GM12864 (cell line): ENCODE data around the gene PAM.

Experiments
- DNase-seq: peaks from one replicate; pipeline ENCODE4 v3.0.0-alpha.2; 2011; ENCODE audit warnings: low read depth
- H3K4me3 ChIP-seq: 2 replicates; pipeline ENCODE4 v1.5.1; 2011; ENCODE audit warnings: mild to moderate bottlenecking, low read depth, low read length, control low read depth
- CTCF ChIP-seq: IDR thresholded peaks from 2 replicates; pipeline ENCODE4 v1.5.1; 2011; ENCODE audit warnings: low read depth, mild to moderate bottlenecking, moderate library complexity, low read length, control low read depth, inconsistent platforms; ENCODE audit errors: missing control alignments

The PAM gene

GRCh38 chr5:102850503-102850902 lies 95.4 kb downstream of the PAM start:
- TF ChIP-seq CTCF, result no peak
- no peak overlapping the region for H3K4me3 ChIP-seq
- DNase-seq, result no peak

GRCh38 chr5:102853680-102854079 lies 98.6 kb downstream of the PAM start:
- H3K4me3 ChIP-seq, result no peak overlapping the region
- DNase-seq, result no peak
- no peak for TF ChIP-seq CTCF

- DNase-seq, result no peak
- no peak overlapping the region for H3K4me3 ChIP-seq
- no peak for TF ChIP-seq CTCF
Observed at GRCh38 chr5:102855681-102856388, 100.7 kb downstream of the PAM start.

- TF ChIP-seq CTCF, result no peak
- DNase-seq, result no peak
- no peak overlapping the region for H3K4me3 ChIP-seq
Observed at GRCh38 chr5:102856389-102856777, 101.3 kb downstream of the PAM start.

GRCh38 chr5:102857076-102857818 lies 102.1 kb downstream of the PAM start:
- no peak for TF ChIP-seq CTCF
- no peak for DNase-seq
- no peak overlapping the region for H3K4me3 ChIP-seq

- H3K4me3 ChIP-seq, result no peak overlapping the region
- TF ChIP-seq CTCF, result no peak
- DNase-seq, result no peak
Observed at GRCh38 chr5:102858221-102858620, 103.1 kb downstream of the PAM start.
